Large intestine (tissue), 12 donors: ENCODE results near the gene S100A13. TPM values are rescaled to one million over a fixed set of nuclear protein-coding genes. Genes with fewer than 3 reads are reported as not detected.
"Not testable (repeated sequence)": the region's sequence is repeated elsewhere in the genome, so short reads cannot be mapped to it uniquely, and the experiment has no call there.

Source experiments
- DNase-seq, 2 donors: peaks; one replicate each; pipeline versions ENCODE4 v3.0.0 to v3.0.0-alpha.2; 2013
- H3K27ac ChIP-seq: one replicate; pipeline ENCODE4 v1.5.1; 2013; ENCODE audit warnings: low read length
- H3K27me3 ChIP-seq: 2 replicates; pipeline ENCODE4 v1.6.1; 2013; ENCODE audit warnings: low read length; ENCODE audit not compliant: control insufficient read depth, insufficient read depth
- H3K36me3 ChIP-seq: 2 replicates; pipeline ENCODE4 v1.6.1; 2013; ENCODE audit warnings: low read length; ENCODE audit not compliant: control insufficient read depth, insufficient read depth
- H3K4me1 ChIP-seq: one replicate; pipeline ENCODE4 v1.6.1; 2013; ENCODE audit warnings: low read length; ENCODE audit not compliant: control insufficient read depth, insufficient read depth
- H3K4me3 ChIP-seq: one replicate; pipeline ENCODE4 v1.5.1; 2013; ENCODE audit warnings: low read length
- H3K9me3 ChIP-seq: one replicate; pipeline ENCODE4 v1.6.1; 2013; ENCODE audit warnings: mild to moderate bottlenecking, low read depth, low read length, moderate library complexity; ENCODE audit not compliant: control insufficient read depth
- WGBS: methylation state at CpG from one replicate; pipeline ENCODE4 v1.1.5; 2013; ENCODE audit warnings: low lambda C conversion rate; ENCODE audit not compliant: insufficient coverage; 5-methylcytosine and 5-hydroxymethylcytosine counted together
- long read RNA-seq, 11 donors: transcript quantifications; one replicate each; lab custom pipeline, GENCODE V29; 2026
- polyA plus RNA-seq: library from polyadenylated mRNA; unstranded; fragments of 120-200 nt; gene quantifications from one replicate; pipeline ENCODE4 v1.2.1, GENCODE V29; 2013

Gene S100A13
- 77.2 TPM for polyA plus RNA-seq
- long read RNA-seq, donor 1, partial matches to known transcripts, result 28 of 28 reads
- long read RNA-seq, donor 1, other reads (novel, unspliced or antisense), result 0 of 28 reads
- long read RNA-seq, donor 2, partial matches to known transcripts, result 67 of 68 reads
- long read RNA-seq, donor 2, other reads (novel, unspliced or antisense), result 0 of 68 reads
- long read RNA-seq, donor 3, result 0 reads
- long read RNA-seq, donor 4, partial matches to known transcripts, result 11 of 12 reads
- long read RNA-seq, donor 4, other reads (novel, unspliced or antisense), result 0 of 12 reads
- long read RNA-seq, donor 5, partial matches to known transcripts, result 51 of 68 reads
- long read RNA-seq, donor 5, other reads (novel, unspliced or antisense), result 14 of 68 reads
- long read RNA-seq, donor 6, partial matches to known transcripts, result 98 of 124 reads
- long read RNA-seq, donor 6, other reads (novel, unspliced or antisense), result 26 of 124 reads
- long read RNA-seq, donor 7, partial matches to known transcripts, result 52 of 57 reads
- long read RNA-seq, donor 7, other reads (novel, unspliced or antisense), result 0 of 57 reads
- long read RNA-seq, donor 8, partial matches to known transcripts, result 105 of 145 reads
- long read RNA-seq, donor 8, other reads (novel, unspliced or antisense), result 39 of 145 reads
- long read RNA-seq, donor 9, partial matches to known transcripts, result 63 of 67 reads
- long read RNA-seq, donor 9, other reads (novel, unspliced or antisense), result 0 of 67 reads
- long read RNA-seq, donor 10, partial matches to known transcripts, result 113 of 137 reads
- long read RNA-seq, donor 10, other reads (novel, unspliced or antisense), result 23 of 137 reads
- long read RNA-seq, donor 11, partial matches to known transcripts, result 44 of 48 reads
- long read RNA-seq, donor 11, other reads (novel, unspliced or antisense), result 0 of 48 reads

DNA sequence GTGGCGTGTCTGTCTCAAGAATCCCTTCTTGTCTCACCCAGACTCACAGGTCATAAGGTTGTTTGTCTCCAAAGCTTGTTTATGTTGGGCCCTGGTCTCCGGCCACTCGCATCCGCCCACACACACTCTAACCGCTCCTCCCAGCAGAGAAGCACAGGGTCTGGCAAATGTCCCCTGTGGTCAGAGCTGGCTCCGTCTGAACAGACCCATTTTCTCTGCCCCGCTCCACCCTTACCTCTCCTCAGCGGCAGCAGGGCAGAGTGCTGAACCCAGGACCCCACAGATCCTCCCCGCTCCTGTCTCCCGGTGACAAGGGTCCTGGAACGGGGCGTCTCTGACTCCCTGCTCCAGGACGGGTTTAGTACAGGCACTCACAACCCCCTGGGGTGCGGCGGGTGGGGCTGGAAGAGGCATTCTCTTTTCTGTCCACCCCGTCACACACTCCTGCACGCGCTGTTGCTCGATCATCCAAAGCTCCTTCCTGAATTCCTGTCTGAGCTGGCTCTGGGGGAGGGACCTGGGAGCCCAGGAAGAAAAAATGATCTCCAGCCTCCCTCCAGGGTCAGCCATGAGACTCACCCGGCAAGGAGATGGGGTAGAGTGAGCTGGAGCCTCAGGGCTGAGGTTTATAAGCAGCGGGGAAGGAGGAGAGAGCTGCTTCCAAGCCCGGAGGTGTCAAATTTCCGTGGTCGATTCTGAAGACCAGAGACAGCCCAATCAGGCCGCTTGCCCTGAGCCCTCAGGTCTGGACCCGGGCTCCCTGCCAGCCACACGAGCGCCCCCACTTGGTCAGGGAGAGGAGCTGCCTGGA lies at the start of gene S100A13:
Gene S100A13 (minus strand): TSS at position 602 of the 811 bp plus-strand sequence. CDS start 1,033 bp downstream, outside the sequence.
- H3K9me3 ChIP-seq, result no peaks in the 10 kb centered on the region
- peaks cover 46% of the 10 kb centered on the region for H3K4me1 ChIP-seq
- no peaks in the 10 kb centered on the region for H3K27me3 ChIP-seq
- peak within 1 kb of the TSS; percentile 62 for H3K4me3 ChIP-seq
- peak within 1 kb of the TSS; percentile 63 for H3K27ac ChIP-seq
- H3K36me3 ChIP-seq, result peaks cover 16% of the 10 kb centered on the region
- WGBS, result no CpG with 5 or more reads among the region's 28 CpGs
- DNase-seq, result peak; percentile 74 to 86

GRCh38 chr1:153673511-153673910 lies 46.2 kb upstream of the S100A13 start:
- Histone ChIP-seq H3K4me3 (no peak overlapping the region), H3K36me3 (peaks cover 4% of the 10 kb centered on the region), H3K4me1 (peaks cover 8% of the 10 kb centered on the region), H3K27ac (no peak overlapping the region), H3K9me3 (peaks cover 2% of the 10 kb centered on the region), H3K27me3 (peaks cover 10% of the 10 kb centered on the region)
- WGBS, result no CpG with 5 or more reads among the region's 2 CpGs
- no peak for DNase-seq

DNA sequence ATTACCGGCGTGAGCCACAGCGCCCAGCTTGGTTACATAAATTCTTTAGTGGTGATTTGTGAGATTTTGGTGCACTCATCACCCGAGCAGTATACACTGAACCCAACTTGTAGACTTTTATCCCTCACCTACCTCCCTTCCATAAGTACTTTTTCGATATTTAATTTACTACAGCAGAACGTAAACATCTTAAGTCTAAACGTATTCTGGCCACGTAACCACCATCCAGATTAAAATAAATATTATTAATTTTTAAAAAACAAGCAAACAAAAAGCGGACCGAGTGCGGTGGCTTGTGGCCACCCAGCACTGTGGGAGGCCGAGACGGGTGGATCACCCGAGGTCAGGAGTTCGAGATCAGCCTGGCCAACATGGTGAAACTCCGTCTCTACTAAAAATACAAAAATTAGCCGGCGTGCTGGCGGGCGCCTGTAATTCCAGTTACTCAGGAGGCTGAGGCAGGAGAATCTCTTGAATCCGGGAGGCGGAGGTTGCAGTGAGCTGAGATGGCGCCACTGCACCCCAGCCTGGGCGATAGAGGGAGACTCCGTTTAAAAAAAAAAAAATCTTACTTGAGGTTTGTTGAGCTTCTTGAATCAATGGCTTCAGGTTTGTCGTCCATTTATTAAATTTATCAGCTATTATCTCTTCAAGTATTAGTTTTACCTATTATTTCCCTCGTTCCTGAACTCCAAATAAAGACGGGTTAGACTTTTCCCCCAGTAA lies 44.5 kb upstream of the S100A13 start:
- Histone ChIP-seq H3K36me3 (peaks cover 19% of the 10 kb centered on the region), H3K4me3 (peak overlapping the region; percentile 73), H3K27ac (peak overlapping the region; percentile 93)
- 19% methylated on average over 8 of the region's 28 CpGs for WGBS
- H3K4me1 ChIP-seq, DNase-seq, H3K27me3 ChIP-seq, H3K9me3 ChIP-seq: not testable (repeated sequence)

DNA sequence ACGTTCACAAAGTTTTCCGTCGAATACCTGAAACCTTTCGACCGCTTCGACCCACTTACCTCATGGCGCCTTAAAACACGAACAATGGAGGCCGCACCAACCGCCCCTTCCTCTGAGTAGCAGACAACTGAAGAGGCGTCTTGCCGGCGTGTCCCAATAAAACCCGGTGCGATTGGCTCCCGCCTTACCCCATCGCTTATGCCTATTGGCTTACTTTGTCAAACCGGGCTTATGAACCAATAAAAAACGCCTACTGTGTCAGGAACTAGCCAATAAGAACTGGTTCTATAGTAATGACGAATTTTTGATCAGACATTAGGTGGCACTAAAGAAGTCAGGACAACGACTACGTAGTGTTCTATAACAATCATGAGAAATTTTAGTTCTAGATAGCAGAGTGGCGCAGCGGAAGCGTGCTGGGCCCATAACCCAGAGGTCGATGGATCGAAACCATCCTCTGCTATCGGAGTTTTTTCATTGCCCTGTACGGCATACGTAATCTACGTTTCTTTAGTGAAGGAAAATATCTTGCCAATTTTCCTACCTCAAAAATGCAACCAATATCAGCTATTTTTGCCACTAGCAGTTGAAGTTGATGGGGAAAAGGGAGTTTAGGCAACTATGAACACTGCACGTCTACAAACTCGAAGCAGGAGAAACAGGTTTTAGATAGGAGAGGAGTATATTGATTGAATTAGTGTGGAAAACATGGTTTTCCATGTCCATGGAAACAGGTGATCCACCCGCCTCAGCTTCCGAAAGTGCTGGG lies 43.7 kb upstream of the S100A13 start, which contains the start of gene ILF2:
Gene ILF2 (minus strand): TSS at position 135 of the 769 bp plus-strand sequence. CDS start 71 bp downstream, at position 64.
- WGBS, result no CpG with 5 or more reads among the region's 35 CpGs
- H3K27me3 ChIP-seq, result no peaks in the 10 kb centered on the region
- peak; percentile 99 to 100 for DNase-seq
- peak within 1 kb of the TSS; percentile 93 for H3K27ac ChIP-seq
- H3K9me3 ChIP-seq, result no peaks in the 10 kb centered on the region
- peaks cover 27% of the 10 kb centered on the region for H3K36me3 ChIP-seq
- peak within 1 kb of the TSS; percentile 78 for H3K4me3 ChIP-seq
- no peaks in the 10 kb centered on the region for H3K4me1 ChIP-seq

- Histone ChIP-seq H3K27me3 (no peaks in the 10 kb centered on the region), H3K4me1 (no peaks in the 10 kb centered on the region), H3K4me3 (peak overlapping the region; percentile 78), H3K9me3 (no peaks in the 10 kb centered on the region), H3K27ac (peak overlapping the region; percentile 54), H3K36me3 (peaks cover 34% of the 10 kb centered on the region)
- no CpG with 5 or more reads among the region's 22 CpGs for WGBS
- DNase-seq, result peak in 1 of 2 donors; percentile 27
These were observed 43.1 kb upstream of the S100A13 start for GRCh38 chr1:153670257-153670858.

- DNase-seq, result no peak
- Histone ChIP-seq H3K9me3 (no peaks in the 10 kb centered on the region), H3K36me3 (peaks cover 41% of the 10 kb centered on the region), H3K27ac (no peak overlapping the region), H3K4me1 (no peaks in the 10 kb centered on the region), H3K27me3 (no peaks in the 10 kb centered on the region), H3K4me3 (peak overlapping the region; percentile 78)
- 100% methylated on average over 2 of the region's 6 CpGs for WGBS
These were observed 42.3 kb upstream of the S100A13 start for GRCh38 chr1:153669606-153670005.

DNA sequence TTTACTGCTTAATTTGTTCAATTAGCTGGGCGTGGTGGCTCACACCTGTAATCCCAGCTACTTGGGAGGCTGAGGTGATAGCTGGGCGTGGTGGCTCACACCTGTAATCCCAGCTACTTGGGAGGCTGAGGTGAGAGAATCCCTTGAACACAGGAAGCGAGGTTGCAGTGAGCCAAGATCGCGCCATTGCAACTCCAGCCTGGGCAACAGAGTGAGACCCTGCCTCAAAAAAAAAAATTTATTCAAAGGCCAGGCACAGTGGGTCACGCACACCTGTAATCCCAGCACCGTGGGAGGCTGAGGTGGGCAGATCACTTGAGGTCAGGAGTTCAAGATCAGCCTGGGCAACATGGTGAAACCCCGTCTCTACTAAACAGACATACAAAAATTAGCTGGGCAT lies 41.4 kb upstream of the S100A13 start:
- not testable (repeated sequence) for H3K4me1 ChIP-seq, DNase-seq, H3K4me3 ChIP-seq, H3K27me3 ChIP-seq, H3K9me3 ChIP-seq, H3K27ac ChIP-seq
- WGBS, result no CpG with 5 or more reads among the region's 8 CpGs
- H3K36me3 ChIP-seq, result peaks cover 50% of the 10 kb centered on the region

DNA sequence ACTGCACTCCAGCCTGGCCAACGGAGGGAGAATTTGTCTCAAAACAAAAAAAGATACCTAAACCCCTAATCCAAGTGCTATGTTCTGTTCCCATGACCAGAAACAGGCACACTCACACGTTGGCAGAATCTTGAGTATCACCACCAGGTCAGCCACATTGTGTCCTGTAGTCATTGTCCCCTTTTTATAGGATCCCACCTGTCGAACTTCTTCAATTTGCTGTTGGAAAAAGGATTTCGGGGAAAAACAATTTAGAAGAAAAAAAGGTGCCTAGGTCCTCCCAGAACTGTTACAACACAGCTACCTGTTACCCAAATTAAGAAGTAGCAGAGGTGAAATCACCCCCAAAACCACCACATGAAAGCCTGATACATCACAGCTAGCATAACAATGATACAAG lies 40.1 kb upstream of the S100A13 start:
- H3K27ac ChIP-seq, result no peak overlapping the region
- H3K4me1 ChIP-seq, result no peaks in the 10 kb centered on the region
- 100% methylated on average over 1 of the region's 4 CpGs for WGBS
- H3K36me3 ChIP-seq, result peaks cover 61% of the 10 kb centered on the region
- H3K4me3 ChIP-seq, result no peak overlapping the region
- no peak for DNase-seq
- H3K27me3 ChIP-seq, result no peaks in the 10 kb centered on the region
- H3K9me3 ChIP-seq, result no peaks in the 10 kb centered on the region

- H3K4me1 ChIP-seq, result peaks cover 2% of the 10 kb centered on the region
- H3K9me3 ChIP-seq, result no peaks in the 10 kb centered on the region
- no peak overlapping the region for H3K4me3 ChIP-seq
- no peaks in the 10 kb centered on the region for H3K27me3 ChIP-seq
- H3K27ac ChIP-seq, result no peak overlapping the region
- no peak for DNase-seq
- peaks cover 75% of the 10 kb centered on the region for H3K36me3 ChIP-seq
- no CpG with 5 or more reads among the region's 5 CpGs for WGBS
These were observed 35.9 kb upstream of the S100A13 start for GRCh38 chr1:153663211-153663610.
